Stomach (tissue), 4 donors: ENCODE results near the gene NR4A3.

Source experiments
- POLR2AphosphoS5 ChIP-seq, 3 donors: sonication (generic); formaldehyde crosslinking; IDR thresholded peaks; one replicate each; pipeline ENCODE4 v1.6.1; 2016; ENCODE audit warnings: antibody characterized with exemption in 3 of 3
- TF ChIP-seq, protein P1 (sequence below), 7 experiments: fragments of 450-650 bp in 4 of 7; fragments of 200-600 bp in 3 of 7; sonication (generic) in 3 of 7; IDR thresholded peaks; one replicate each; pipeline ENCODE4 v1.5.1; 2016 to 2019; ENCODE audit warnings: antibody characterized with exemption in 7 of 7, control low read depth in 2 of 7, mild to moderate bottlenecking in 1 of 7

DNA sequence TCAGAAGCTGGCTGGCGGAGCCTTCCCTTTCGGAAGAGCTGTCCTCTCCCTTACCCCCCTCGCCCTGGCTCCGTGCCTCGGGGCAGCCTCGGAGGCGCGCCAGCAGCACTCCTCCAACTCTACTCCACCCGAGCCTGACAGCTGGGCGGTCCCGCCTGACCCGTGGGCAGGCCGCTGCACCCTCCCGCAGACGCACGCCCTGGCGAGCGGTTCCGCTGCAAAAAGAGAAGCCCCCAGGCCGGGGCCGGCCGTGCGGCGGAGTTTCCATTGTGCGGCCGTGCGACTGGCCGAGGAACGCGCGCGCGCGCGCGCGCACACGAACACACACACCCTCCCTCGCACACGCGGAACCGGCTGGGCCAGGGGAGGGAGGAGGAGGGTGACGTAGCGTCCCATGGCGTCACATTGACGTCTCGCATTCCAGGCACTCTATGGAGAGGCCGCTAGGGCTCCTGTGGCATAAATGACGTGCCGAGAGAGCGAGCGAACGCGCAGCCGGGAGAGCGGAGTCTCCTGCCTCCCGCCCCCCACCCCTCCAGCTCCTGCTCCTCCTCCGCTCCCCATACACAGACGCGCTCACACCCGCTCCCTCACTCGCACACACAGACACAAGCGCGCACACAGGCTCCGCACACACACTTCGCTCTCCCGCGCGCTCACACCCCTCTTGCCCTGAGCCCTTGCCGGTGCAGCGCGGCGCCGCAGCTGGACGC, at the start of gene NR4A3:
- TF ChIP-seq, protein P1, sequence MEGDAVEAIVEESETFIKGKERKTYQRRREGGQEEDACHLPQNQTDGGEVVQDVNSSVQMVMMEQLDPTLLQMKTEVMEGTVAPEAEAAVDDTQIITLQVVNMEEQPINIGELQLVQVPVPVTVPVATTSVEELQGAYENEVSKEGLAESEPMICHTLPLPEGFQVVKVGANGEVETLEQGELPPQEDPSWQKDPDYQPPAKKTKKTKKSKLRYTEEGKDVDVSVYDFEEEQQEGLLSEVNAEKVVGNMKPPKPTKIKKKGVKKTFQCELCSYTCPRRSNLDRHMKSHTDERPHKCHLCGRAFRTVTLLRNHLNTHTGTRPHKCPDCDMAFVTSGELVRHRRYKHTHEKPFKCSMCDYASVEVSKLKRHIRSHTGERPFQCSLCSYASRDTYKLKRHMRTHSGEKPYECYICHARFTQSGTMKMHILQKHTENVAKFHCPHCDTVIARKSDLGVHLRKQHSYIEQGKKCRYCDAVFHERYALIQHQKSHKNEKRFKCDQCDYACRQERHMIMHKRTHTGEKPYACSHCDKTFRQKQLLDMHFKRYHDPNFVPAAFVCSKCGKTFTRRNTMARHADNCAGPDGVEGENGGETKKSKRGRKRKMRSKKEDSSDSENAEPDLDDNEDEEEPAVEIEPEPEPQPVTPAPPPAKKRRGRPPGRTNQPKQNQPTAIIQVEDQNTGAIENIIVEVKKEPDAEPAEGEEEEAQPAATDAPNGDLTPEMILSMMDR (IDR thresholded peaks at IDR 0.05), result peak in 4 of 7 experiments; percentile 28 to 52 (median 40)
- TF ChIP-seq POLR2AphosphoS5 (IDR thresholded peaks at IDR 0.05), result peak; percentile 97 to 98 (median 97)
